Renal cortex interstitium (tissue), 11 donors: Measurements from ENCODE around the gene FOXO4. TPM values are rescaled to one million over a fixed set of nuclear protein-coding genes. Genes with fewer than 3 reads are reported as not detected.
A peak's percentile ranks its signal among the peaks of the same experiment; 100 is the strongest.

Experiments used
- DNase-seq, 11 donors: peaks; one replicate each; pipeline ENCODE4 v3.0.0-alpha.2; 2013; ENCODE audit warnings: low read depth in 9 of 11, low spot score in 4 of 11; ENCODE audit errors: extremely low read depth in 1 of 11
- polyA plus RNA-seq, 3 donors: library from polyadenylated mRNA; unstranded; fragments of 120-200 nt; gene quantifications; one replicate each; pipeline ENCODE4 v1.2.1, GENCODE V29; 2013; ENCODE audit not compliant: insufficient read length in 3 of 3

FOXO4 gene
- polyA plus RNA-seq, 3 donors: 22.9 to 25.3 (median 24.7) TPM

DNA sequence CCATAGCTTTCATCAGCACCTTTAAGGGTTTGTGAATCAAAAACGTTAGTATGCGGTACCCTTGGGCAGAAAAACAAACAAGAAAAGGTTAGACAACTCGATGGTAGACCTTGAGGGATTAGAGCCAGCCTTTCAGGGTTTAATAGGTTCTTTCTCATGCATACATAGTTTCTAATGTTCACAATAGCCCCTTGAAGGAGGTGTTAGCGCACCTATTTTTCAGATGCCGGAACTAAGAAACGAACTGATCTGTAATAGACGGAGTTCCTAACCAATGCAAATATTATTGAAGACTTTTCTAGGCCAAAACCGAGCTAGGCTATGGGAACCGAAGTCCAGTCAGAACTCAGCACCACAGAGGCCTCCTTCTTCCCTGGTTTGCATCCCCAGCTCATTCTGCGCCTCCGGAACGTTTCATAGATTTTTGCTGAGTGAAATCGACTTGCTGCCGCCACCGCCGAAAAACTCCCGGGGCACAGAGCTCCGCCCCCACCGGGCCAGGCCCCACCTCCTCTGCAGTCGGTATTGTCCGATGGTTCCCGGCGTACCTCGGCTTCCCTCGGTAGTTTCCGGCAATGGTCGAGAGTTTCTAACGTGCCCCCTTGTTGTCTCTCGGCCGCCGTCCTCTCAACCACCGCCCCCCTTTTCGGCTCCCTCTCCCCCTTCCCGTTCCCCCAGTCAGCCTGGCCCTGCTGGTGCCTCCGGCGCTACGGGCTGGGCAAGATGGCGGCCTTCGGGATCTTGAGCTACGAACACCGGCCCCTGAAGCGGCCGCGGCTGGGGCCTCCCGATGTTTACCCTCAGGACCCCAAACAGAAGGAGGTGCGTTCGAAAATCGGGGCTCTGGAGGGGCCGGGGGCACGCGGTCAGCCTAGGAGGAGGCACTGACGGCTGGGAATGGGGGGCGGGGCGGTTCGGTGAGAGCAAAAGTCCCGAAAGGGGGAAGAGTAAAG, 22.7 kb downstream of the FOXO4 start, which contains the start of gene MED12:
TSS of gene MED12 (plus strand) at position 565 of the 953 bp plus-strand sequence. CDS start at position 724, 159 bp downstream.
- peak in 10 of 11 donors; percentile 67 to 83 (median 72) for DNase-seq

DNA sequence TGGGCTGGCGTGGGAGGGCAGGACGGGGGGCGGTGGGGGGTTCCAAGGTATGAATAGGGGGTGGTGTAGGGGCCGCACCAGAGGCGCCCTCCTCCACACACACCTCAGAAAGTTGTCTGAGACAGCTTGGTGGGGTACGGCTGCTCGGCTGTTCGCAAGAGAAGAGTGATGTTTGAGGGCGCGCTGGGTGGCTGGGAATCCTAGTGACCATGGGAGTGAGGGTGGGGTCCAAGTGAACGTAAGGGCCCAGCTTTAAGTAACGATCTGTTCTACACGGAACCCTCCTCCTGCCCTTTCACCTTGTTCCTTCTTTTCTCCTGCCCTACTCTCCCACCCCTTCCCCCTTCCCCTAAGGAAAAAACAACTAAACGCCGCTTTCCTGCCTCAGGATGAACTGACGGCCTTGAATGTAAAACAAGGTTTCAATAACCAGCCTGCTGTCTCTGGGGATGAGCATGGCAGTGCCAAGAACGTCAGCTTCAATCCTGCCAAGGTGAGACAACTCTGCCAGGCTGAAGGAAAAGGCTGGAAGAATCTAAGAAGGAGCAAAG, 23.4 kb downstream of the FOXO4 start:
- DNase-seq: no peak

DNA sequence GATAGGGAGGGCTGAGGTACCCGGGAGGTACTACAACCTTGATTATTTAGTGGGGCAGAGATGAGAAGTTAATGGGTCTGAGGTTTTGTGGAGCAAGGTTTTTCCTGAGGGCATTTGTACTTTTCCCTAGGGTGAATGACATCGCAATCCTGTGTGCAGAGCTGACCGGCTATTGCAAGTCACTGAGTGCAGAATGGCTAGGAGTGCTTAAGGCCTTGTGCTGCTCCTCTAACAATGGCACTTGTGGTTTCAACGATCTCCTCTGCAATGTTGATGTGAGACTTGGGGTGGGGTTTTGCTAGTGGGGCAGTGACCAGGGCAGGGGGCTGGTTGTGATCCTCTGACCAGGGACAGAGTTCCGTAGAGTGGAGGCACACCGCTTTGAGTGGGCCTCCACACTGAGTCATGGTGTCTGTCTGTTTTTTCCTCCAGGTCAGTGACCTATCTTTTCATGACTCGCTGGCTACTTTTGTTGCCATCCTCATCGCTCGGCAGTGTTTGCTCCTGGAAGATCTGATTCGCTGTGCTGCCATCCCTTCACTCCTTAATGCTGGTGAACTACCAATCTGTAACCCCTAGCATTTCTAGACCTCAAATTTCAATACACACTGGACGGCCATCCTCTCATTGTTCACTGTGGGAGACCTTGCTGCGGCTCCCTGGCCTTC, 32.6 kb downstream of the FOXO4 start:
- no peak for DNase-seq

DNA sequence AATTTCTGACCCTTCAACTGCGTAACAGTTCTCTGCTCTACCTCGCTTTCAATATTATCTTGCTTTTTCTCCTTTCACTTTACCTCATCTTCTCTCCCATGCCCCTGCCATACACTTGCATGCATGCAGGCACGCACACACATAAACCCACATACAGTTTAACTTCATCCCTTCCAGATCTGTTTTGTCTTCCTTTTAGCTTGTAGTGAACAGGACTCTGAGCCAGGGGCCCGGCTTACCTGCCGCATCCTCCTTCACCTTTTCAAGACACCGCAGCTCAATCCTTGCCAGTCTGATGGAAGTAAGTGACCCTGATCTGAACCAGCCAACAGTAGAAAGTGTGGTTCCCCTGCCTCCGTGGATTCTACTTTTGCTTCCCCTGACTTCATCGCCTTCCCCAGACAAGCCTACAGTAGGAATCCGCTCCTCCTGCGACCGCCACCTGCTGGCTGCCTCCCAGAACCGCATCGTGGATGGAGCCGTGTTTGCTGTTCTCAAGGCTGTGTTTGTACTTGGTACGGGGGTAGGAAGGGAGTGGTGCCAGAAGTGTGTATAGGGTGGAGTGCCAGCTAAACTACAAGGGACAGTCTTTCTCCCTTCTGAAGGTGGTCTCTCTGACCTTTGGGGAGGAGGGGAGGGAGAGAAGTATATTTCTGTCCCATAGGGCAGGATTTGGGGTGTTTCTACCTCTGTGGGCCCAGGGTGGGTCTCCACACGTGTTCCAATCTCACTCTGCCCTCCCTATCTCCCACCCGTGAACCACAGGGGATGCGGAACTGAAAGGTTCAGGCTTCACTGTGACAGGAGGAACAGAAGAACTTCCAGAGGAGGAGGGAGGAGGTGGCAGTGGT, 33.5 kb downstream of the FOXO4 start:
- DNase-seq: peak in 4 of 11 donors; percentile 21 to 49 (median 30)

DNA sequence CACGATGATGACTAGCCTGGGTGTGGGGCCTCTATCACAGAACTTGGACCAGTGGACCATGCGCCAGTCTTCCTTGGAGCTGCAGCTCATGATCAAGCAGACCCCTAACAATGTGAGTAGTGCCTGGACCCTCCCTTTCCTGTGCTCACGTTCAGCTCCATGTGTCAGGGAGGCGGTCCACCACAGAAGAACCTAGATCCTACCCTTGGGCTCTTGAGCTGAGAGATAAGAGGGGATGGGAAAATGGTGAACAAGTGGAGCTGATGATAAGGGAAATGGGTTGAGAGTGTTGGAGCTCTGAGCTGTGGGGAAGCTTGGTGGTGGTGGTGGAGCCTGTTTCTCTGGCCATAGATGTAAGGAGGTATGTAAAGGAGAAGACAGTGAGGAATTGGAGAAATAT, 35.9 kb downstream of the FOXO4 start:
- no peak for DNase-seq

DNA sequence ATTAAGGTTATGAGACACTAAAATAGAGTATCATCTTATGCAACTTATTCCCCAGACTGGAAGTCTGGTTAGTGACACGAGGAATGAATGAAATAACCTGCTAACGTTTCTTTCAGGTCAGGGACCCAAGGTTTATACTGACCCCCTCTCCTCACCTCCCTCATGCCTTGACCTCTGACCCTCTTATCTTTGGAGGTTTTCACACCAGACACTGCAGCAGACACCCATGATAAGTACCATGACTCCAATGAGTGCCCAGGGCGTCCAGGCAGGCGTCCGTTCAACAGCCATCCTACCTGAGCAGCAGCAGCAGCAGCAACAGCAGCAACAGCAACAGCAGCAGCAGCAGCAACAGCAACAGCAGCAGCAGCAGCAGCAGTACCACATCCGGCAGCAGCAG, 44.8 kb downstream of the FOXO4 start:
- no peak for DNase-seq

DNA sequence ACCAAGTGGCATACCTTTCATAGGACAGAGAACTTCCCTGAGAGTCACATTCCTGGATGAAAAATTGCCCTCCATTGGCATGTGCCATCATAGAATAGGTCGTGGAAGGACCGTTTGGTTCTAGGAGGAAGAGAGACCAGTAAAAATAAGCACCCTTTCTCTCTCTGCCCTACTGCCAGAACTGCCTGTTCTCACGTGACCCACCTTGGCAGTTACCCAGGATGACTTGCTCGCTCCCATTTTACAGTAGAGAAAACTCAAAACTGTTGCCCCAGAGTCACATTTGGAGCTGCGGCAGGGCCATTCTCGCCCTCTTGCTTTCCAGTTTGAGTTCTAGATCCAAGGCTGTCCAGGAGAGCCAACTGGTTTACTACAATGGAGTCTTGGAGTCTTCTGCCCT, 47.9 kb downstream of the FOXO4 start:
- DNase-seq: no peak

DNA sequence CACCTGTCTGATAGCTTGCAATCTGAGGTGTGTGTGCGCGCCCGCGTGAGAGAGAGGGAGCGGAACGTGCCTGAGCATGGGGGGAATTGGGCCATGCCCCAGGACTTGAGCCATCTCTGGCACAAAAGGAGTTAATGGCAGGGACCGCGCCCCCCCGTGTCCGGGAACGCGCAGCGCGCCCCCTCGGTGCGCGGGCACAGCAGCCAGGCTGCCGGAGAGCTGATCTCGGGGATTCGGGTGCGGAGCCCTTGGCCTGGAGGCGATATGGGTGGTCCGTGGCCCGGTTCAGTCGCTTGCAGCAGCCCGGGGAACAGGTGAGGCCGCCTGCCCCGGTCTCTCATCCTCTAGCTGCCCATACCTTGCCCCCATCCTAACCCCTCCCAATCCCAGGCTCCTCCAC, 49.0 kb downstream of the FOXO4 start, which contains the start of gene NLGN3:
TSS of gene NLGN3 (plus strand) at position 191 of the 400 bp plus-strand sequence. CDS start 2,909 bp downstream, outside the sequence.
- DNase-seq: no peak

DNA sequence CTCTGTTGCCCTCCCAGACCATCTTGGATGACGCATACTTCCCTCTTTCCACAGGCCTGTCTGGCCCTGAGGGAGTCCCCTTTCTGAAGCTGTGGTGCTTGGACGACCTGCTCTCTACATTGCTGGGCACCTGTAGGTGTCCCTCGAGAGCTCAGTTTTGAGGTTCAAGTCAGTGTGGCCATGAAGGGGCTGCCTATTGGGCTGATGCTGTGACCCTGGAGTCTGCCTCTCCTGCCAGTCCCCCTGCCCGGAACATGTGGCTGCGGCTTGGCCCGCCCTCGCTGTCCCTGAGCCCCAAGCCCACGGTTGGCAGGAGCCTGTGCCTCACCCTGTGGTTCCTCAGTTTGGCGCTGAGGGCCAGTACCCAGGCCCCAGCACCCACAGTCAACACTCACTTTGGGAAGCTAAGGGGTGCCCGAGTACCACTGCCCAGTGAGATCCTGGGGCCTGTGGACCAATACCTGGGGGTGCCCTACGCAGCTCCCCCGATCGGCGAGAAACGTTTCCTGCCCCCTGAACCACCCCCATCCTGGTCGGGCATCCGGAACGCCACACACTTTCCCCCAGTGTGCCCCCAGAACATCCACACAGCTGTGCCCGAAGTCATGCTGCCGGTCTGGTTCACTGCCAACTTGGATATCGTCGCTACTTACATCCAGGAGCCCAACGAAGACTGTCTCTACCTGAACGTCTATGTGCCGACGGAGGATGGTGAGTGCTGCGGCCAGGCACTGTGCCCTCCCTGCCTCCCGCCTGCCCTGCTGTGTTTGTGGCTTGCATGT, 52.0 kb downstream of the FOXO4 start:
- DNase-seq: no peak

DNA sequence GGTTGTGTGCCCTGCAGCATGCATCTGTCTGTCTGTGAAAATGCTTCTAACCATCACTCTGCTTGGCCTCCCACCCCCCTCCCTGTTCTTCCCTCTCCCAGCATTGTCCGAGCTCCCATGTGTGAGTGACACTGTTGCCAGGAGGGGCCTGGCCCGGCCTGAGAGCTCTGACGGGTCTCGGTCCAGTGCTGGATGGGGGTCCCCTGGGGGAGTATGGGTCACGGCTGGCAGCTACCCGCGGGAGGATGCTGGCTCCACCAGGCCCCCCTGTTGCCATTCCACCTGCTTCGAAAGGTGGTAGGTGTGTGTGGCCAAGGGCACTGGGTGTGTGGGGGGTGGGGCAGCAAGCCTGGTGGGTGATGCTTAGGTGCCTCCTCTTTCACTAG, 52.6 kb downstream of the FOXO4 start:
- DNase-seq: no peak

DNA sequence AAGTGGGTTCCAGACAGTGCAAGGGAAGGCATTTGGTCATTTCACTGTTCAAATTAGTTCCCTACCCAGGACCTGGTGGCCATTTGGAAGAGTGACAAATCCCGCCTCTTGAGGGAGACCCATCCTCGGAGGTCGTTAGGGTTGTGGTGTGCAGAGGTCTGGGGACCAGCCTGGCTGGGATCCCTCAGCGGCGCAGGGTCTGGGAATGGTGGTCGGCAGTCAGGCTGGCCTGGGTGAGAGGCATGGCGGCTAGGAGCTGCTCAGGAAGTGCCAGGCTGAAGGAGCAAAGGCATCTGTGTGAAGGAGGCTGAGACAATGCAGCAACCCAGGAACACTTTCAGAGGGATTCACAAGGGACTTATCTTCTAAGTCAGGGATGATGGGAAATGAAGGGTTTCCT, 55.7 kb downstream of the FOXO4 start:
- DNase-seq: no peak

Other genes starting within 250 kb of the FOXO4 start
- under 1 TPM in 2 of 3 donors, not detected in 1; 0.15 to 0.20 TPM for gene TEX11, start 187.1 kb upstream of the FOXO4 start, polyA plus RNA-seq
- 1 to 10 TPM; 2.1 to 2.8 (median 2.1) TPM for gene SLC7A3, start 164.8 kb upstream of the FOXO4 start, polyA plus RNA-seq
- 10 to 100 TPM; 49.2 to 56.4 (median 54.7) TPM for gene SNX12, start 27.5 kb upstream of the FOXO4 start, polyA plus RNA-seq
- gene CXorf65, start 10.9 kb downstream of the FOXO4 start, polyA plus RNA-seq: not detected
- gene IL2RG, start 15.7 kb downstream of the FOXO4 start, polyA plus RNA-seq: 1 to 10 TPM in 2 of 3 donors, under 1 TPM in 1; 1.00 to 1.4 (median 1.2) TPM
- gene MED12, start 22.7 kb downstream of the FOXO4 start, polyA plus RNA-seq: 10 to 100 TPM; 35.7 to 53.1 (median 47.8) TPM
- gene NLGN3, start 49.0 kb downstream of the FOXO4 start, polyA plus RNA-seq: 1 to 10 TPM; 3.9 to 6.3 (median 4.0) TPM
- gene GJB1, start 127.4 kb downstream of the FOXO4 start, polyA plus RNA-seq: 10 to 100 TPM; 46.9 to 49.7 (median 48.5) TPM
- 10 to 100 TPM; 65.4 to 69.1 (median 66.1) TPM for gene ZMYM3, start 158.3 kb downstream of the FOXO4 start, polyA plus RNA-seq
- gene NONO, start 187.8 kb downstream of the FOXO4 start, polyA plus RNA-seq: 100 to 1,000 TPM; 614 to 679 (median 636) TPM
- 1 to 10 TPM; 1.3 to 1.7 (median 1.5) TPM for gene ITGB1BP2, start 205.9 kb downstream of the FOXO4 start, polyA plus RNA-seq